H1 (cell line): ENCODE results near the gene DESI1. TPM values are rescaled to one million over a fixed set of nuclear protein-coding genes. Genes with fewer than 3 reads are reported as not detected.

Experiments used
- ASH2L ChIP-seq: fragments of 200-600, 300-600 bp; sonication (generic); IDR thresholded peaks from one replicate; pipeline ENCODE4 v1.7.1; 2017; ENCODE audit warnings: low read length
- BCL11A ChIP-seq, 2 experiments: IDR thresholded peaks; one replicate each; pipeline ENCODE4 v1.6.1; 2011; ENCODE audit warnings: low read depth in 2 of 2, low read length in 2 of 2, mild to moderate bottlenecking in 2 of 2
- JUN ChIP-seq: IDR thresholded peaks from 2 replicates; pipeline ENCODE4 v1.6.1; 2011; ENCODE audit warnings: low read depth, mild to moderate bottlenecking, improper control_type of control experiment, low read length
- POU5F1 ChIP-seq: IDR thresholded peaks from 2 replicates; pipeline ENCODE4 v1.6.1; 2011; ENCODE audit warnings: low read depth, mild to moderate bottlenecking, low read length, moderate library complexity
- polyA plus RNA-seq, 7 experiments: library from polyadenylated mRNA; depleted of rRNA in 3 of 7; stranded (reverse) in 5 of 7; unstranded in 2 of 7; fragments of >200 nt in 5 of 7; fragments of 200-250 nt in 2 of 7; gene quantifications; 1 replicate in 5 of 7; 2 replicates in 1 of 7; 4 replicates in 1 of 7; pipeline versions ENCODE4 v1.2.1 to v1.2.3, GENCODE V29; 2011 to 2013; ENCODE audit warnings: missing spikeins in 2 of 7, mixed read lengths in 2 of 7
- total RNA-seq: library from RNA; stranded (reverse); fragmentation: NEBNext Ultra II Directional; extraction: Animal tissue kit (Norgen Biotek cat#: 25700); gene quantifications from 2 replicates; pipeline ENCODE4 v1.2.1, GENCODE V29; 2021
- TF ChIP-seq, protein P1 (sequence below): fragments of 300-600 bp; sonication (generic); IDR thresholded peaks from 2 replicates; pipeline ENCODE4 v1.7.1; 2012; ENCODE audit warnings: low read length, moderate library complexity, mild to moderate bottlenecking, inconsistent platforms; ENCODE audit not compliant: insufficient replicate concordance

DESI1 gene
- total and polyA plus RNA-seq, 2 of the 8 experiments (the other 6 are each of a cell fraction or from before 2014, with no cell fraction given) = 27.6 to 34.3 TPM

DNA sequence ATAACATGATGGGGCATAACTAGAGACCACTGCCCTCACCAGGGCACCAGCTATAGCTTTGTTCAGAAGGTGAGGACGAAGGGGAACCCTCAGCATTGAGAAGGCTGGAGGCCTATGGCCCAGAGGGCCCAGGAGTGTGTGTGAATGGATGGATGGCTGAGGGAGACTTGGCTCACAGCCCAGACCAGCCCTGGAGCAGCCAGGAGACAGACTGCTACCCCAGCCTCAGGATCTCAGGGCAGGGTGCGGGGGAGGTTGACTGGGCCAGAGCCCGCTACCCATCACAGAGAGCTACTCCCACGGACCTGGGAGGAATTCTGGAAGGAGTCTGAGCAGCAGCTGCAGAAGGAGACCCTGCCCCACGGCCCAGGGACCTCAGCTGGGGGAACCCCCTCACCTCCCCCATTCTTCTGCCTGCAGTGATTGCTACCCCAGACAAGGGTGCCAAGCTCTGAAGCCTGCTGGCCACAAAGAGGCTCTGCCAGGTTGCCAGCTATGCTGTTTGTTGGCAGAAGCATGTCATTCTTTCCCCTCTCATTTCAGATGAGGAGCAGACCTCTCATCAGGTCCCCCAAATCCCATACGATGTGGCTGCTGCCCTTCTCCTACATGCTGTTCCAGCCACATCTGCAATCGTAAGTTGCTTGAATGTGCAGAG, 65.4 kb downstream of the DESI1 start (continued):
- TF ChIP-seq JUN (no peak), ASH2L (no peak), BCL11A (IDR thresholded peaks at IDR 0.05; ENCODE audit: low read depth in 2 of 2, low read length in 2 of 2) (no peak), POU5F1 (no peak)
- TF ChIP-seq, protein P1, sequence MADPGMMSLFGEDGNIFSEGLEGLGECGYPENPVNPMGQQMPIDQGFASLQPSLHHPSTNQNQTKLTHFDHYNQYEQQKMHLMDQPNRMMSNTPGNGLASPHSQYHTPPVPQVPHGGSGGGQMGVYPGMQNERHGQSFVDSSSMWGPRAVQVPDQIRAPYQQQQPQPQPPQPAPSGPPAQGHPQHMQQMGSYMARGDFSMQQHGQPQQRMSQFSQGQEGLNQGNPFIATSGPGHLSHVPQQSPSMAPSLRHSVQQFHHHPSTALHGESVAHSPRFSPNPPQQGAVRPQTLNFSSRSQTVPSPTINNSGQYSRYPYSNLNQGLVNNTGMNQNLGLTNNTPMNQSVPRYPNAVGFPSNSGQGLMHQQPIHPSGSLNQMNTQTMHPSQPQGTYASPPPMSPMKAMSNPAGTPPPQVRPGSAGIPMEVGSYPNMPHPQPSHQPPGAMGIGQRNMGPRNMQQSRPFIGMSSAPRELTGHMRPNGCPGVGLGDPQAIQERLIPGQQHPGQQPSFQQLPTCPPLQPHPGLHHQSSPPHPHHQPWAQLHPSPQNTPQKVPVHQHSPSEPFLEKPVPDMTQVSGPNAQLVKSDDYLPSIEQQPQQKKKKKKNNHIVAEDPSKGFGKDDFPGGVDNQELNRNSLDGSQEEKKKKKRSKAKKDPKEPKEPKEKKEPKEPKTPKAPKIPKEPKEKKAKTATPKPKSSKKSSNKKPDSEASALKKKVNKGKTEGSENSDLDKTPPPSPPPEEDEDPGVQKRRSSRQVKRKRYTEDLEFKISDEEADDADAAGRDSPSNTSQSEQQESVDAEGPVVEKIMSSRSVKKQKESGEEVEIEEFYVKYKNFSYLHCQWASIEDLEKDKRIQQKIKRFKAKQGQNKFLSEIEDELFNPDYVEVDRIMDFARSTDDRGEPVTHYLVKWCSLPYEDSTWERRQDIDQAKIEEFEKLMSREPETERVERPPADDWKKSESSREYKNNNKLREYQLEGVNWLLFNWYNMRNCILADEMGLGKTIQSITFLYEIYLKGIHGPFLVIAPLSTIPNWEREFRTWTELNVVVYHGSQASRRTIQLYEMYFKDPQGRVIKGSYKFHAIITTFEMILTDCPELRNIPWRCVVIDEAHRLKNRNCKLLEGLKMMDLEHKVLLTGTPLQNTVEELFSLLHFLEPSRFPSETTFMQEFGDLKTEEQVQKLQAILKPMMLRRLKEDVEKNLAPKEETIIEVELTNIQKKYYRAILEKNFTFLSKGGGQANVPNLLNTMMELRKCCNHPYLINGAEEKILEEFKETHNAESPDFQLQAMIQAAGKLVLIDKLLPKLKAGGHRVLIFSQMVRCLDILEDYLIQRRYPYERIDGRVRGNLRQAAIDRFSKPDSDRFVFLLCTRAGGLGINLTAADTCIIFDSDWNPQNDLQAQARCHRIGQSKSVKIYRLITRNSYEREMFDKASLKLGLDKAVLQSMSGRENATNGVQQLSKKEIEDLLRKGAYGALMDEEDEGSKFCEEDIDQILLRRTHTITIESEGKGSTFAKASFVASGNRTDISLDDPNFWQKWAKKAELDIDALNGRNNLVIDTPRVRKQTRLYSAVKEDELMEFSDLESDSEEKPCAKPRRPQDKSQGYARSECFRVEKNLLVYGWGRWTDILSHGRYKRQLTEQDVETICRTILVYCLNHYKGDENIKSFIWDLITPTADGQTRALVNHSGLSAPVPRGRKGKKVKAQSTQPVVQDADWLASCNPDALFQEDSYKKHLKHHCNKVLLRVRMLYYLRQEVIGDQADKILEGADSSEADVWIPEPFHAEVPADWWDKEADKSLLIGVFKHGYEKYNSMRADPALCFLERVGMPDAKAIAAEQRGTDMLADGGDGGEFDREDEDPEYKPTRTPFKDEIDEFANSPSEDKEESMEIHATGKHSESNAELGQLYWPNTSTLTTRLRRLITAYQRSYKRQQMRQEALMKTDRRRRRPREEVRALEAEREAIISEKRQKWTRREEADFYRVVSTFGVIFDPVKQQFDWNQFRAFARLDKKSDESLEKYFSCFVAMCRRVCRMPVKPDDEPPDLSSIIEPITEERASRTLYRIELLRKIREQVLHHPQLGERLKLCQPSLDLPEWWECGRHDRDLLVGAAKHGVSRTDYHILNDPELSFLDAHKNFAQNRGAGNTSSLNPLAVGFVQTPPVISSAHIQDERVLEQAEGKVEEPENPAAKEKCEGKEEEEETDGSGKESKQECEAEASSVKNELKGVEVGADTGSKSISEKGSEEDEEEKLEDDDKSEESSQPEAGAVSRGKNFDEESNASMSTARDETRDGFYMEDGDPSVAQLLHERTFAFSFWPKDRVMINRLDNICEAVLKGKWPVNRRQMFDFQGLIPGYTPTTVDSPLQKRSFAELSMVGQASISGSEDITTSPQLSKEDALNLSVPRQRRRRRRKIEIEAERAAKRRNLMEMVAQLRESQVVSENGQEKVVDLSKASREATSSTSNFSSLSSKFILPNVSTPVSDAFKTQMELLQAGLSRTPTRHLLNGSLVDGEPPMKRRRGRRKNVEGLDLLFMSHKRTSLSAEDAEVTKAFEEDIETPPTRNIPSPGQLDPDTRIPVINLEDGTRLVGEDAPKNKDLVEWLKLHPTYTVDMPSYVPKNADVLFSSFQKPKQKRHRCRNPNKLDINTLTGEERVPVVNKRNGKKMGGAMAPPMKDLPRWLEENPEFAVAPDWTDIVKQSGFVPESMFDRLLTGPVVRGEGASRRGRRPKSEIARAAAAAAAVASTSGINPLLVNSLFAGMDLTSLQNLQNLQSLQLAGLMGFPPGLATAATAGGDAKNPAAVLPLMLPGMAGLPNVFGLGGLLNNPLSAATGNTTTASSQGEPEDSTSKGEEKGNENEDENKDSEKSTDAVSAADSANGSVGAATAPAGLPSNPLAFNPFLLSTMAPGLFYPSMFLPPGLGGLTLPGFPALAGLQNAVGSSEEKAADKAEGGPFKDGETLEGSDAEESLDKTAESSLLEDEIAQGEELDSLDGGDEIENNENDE = no peak
